ENCODE data around the gene UCN.
"Not testable (repeated sequence)": the region's sequence is repeated elsewhere in the genome, so short reads cannot be mapped to it uniquely, and the experiment has no call there.

Gene UCN

GRCh38 chr2:27308359-27308881, at the start of gene UCN:
UCN (minus strand) TSS chr2:27308445; CDS start chr2:27307895, 550 bp downstream.
- Histone ChIP-seq H3K27me3 (ENCODE audit: control insufficient read depth, insufficient read depth, low read length) (peaks cover 50% of the 10 kb centered on the region), H3K9me3 (ENCODE audit: control insufficient read depth, insufficient read depth, low read length) (no peaks in the 10 kb centered on the region), H3K9ac (ENCODE audit: low read depth, low read length) (no peak within 1 kb of the TSS), H3K36me3 (ENCODE audit: control insufficient read depth, insufficient read depth, low read length) (no peaks in the 10 kb centered on the region), H3K4me1 (ENCODE audit: control insufficient read depth, insufficient read depth, low read length) (no peaks in the 10 kb centered on the region), H3K4me3 (ENCODE audit: low read depth, low read length) (peak within 1 kb of the TSS; percentile 43)

GRCh38 chr2:27356382-27357181, 48.3 kb upstream of the UCN start, which contains the start of gene GTF3C2:
GTF3C2 (minus strand) TSS chr2:27356764; CDS start chr2:27343554, 13,210 bp downstream.
- peaks cover 5% of the 10 kb centered on the region for H3K4me1 ChIP-seq (ENCODE audit: control insufficient read depth, insufficient read depth, low read length)
- no peaks in the 10 kb centered on the region for H3K27me3 ChIP-seq (ENCODE audit: control insufficient read depth, insufficient read depth, low read length)
- peak within 1 kb of the TSS; percentile 99 for H3K9ac ChIP-seq (ENCODE audit: low read depth, low read length)
- no peaks in the 10 kb centered on the region for H3K36me3 ChIP-seq (ENCODE audit: control insufficient read depth, insufficient read depth, low read length)
- H3K9me3 ChIP-seq (ENCODE audit: control insufficient read depth, insufficient read depth, low read length), result no peaks in the 10 kb centered on the region
- peak within 1 kb of the TSS; percentile 97 for H3K4me3 ChIP-seq (ENCODE audit: low read depth, low read length)

GRCh38 chr2:27356056-27356381, 47.8 kb upstream of the UCN start:
- no peaks in the 10 kb centered on the region for H3K9me3 ChIP-seq (ENCODE audit: control insufficient read depth, insufficient read depth, low read length)
- peaks cover 5% of the 10 kb centered on the region for H3K4me1 ChIP-seq (ENCODE audit: control insufficient read depth, insufficient read depth, low read length)
- H3K36me3 ChIP-seq (ENCODE audit: control insufficient read depth, insufficient read depth, low read length), result no peaks in the 10 kb centered on the region
- H3K4me3 ChIP-seq (ENCODE audit: low read depth, low read length), result peak overlapping the region; percentile 97
- peak overlapping the region; percentile 99 for H3K9ac ChIP-seq (ENCODE audit: low read depth, low read length)
- no peaks in the 10 kb centered on the region for H3K27me3 ChIP-seq (ENCODE audit: control insufficient read depth, insufficient read depth, low read length)

GRCh38 chr2:27354597-27354927, 46.3 kb upstream of the UCN start:
- Histone ChIP-seq H3K36me3 (ENCODE audit: control insufficient read depth, insufficient read depth, low read length) (no peaks in the 10 kb centered on the region), H3K4me1 (ENCODE audit: control insufficient read depth, insufficient read depth, low read length) (peaks cover 5% of the 10 kb centered on the region), H3K27me3 (ENCODE audit: control insufficient read depth, insufficient read depth, low read length) (no peaks in the 10 kb centered on the region), H3K9me3 (ENCODE audit: control insufficient read depth, insufficient read depth, low read length) (no peaks in the 10 kb centered on the region), H3K4me3 (ENCODE audit: low read depth, low read length) (no peak overlapping the region), H3K9ac (ENCODE audit: low read depth, low read length) (no peak overlapping the region)

GRCh38 chr2:27353762-27354596, 45.7 kb upstream of the UCN start:
- Histone ChIP-seq H3K4me3 (ENCODE audit: low read depth, low read length) (no peak overlapping the region), H3K27me3 (ENCODE audit: control insufficient read depth, insufficient read depth, low read length) (no peaks in the 10 kb centered on the region), H3K36me3 (ENCODE audit: control insufficient read depth, insufficient read depth, low read length) (no peaks in the 10 kb centered on the region), H3K9ac (ENCODE audit: low read depth, low read length) (no peak overlapping the region), H3K4me1 (ENCODE audit: control insufficient read depth, insufficient read depth, low read length) (peaks cover 5% of the 10 kb centered on the region), H3K9me3 (ENCODE audit: control insufficient read depth, insufficient read depth, low read length) (no peaks in the 10 kb centered on the region)

- not testable (repeated sequence) for H3K4me1 ChIP-seq (ENCODE audit: control insufficient read depth, insufficient read depth, low read length); H3K4me3 ChIP-seq (ENCODE audit: low read depth, low read length)
Observed at GRCh38 chr2:27353386-27353761, 45.1 kb upstream of the UCN start.

GRCh38 chr2:27351802-27352598, 43.8 kb upstream of the UCN start:
- H3K9me3 ChIP-seq (ENCODE audit: control insufficient read depth, insufficient read depth, low read length), result no peaks in the 10 kb centered on the region
- no peaks in the 10 kb centered on the region for H3K27me3 ChIP-seq (ENCODE audit: control insufficient read depth, insufficient read depth, low read length)
- no peaks in the 10 kb centered on the region for H3K36me3 ChIP-seq (ENCODE audit: control insufficient read depth, insufficient read depth, low read length)
- no peak overlapping the region for H3K4me3 ChIP-seq (ENCODE audit: low read depth, low read length)
- H3K4me1 ChIP-seq (ENCODE audit: control insufficient read depth, insufficient read depth, low read length), result peaks cover 5% of the 10 kb centered on the region
- H3K9ac ChIP-seq (ENCODE audit: low read depth, low read length), result no peak overlapping the region

More at GRCh38 chr2:27353386-27353761, 45.1 kb upstream of the UCN start:
- not testable (repeated sequence) for H3K9me3 ChIP-seq (ENCODE audit: control insufficient read depth, insufficient read depth, low read length); H3K9ac ChIP-seq (ENCODE audit: low read depth, low read length); H3K36me3 ChIP-seq (ENCODE audit: control insufficient read depth, insufficient read depth, low read length); H3K27me3 ChIP-seq (ENCODE audit: control insufficient read depth, insufficient read depth, low read length)

GRCh38 chr2:27350106-27350693, 42.0 kb upstream of the UCN start:
- no peaks in the 10 kb centered on the region for H3K9me3 ChIP-seq (ENCODE audit: control insufficient read depth, insufficient read depth, low read length)
- no peaks in the 10 kb centered on the region for H3K36me3 ChIP-seq (ENCODE audit: control insufficient read depth, insufficient read depth, low read length)
- no peak overlapping the region for H3K4me3 ChIP-seq (ENCODE audit: low read depth, low read length)
- peaks cover 5% of the 10 kb centered on the region for H3K4me1 ChIP-seq (ENCODE audit: control insufficient read depth, insufficient read depth, low read length)
- no peak overlapping the region for H3K9ac ChIP-seq (ENCODE audit: low read depth, low read length)
- H3K27me3 ChIP-seq (ENCODE audit: control insufficient read depth, insufficient read depth, low read length), result no peaks in the 10 kb centered on the region

- Histone ChIP-seq H3K27me3 (ENCODE audit: control insufficient read depth, insufficient read depth, low read length) (no peaks in the 10 kb centered on the region), H3K9me3 (ENCODE audit: control insufficient read depth, insufficient read depth, low read length) (no peaks in the 10 kb centered on the region), H3K9ac (ENCODE audit: low read depth, low read length) (no peak overlapping the region), H3K4me3 (ENCODE audit: low read depth, low read length) (no peak overlapping the region), H3K36me3 (ENCODE audit: control insufficient read depth, insufficient read depth, low read length) (peaks cover 3% of the 10 kb centered on the region), H3K4me1 (ENCODE audit: control insufficient read depth, insufficient read depth, low read length) (peaks cover 1% of the 10 kb centered on the region)
Observed at GRCh38 chr2:27347641-27348040, 39.4 kb upstream of the UCN start.

GRCh38 chr2:27336173-27336572, 27.9 kb upstream of the UCN start:
- Histone ChIP-seq H3K27me3 (ENCODE audit: control insufficient read depth, insufficient read depth, low read length) (no peaks in the 10 kb centered on the region), H3K4me3 (ENCODE audit: low read depth, low read length) (no peak overlapping the region), H3K9me3 (ENCODE audit: control insufficient read depth, insufficient read depth, low read length) (no peaks in the 10 kb centered on the region), H3K4me1 (ENCODE audit: control insufficient read depth, insufficient read depth, low read length) (no peaks in the 10 kb centered on the region), H3K9ac (ENCODE audit: low read depth, low read length) (no peak overlapping the region), H3K36me3 (ENCODE audit: control insufficient read depth, insufficient read depth, low read length) (peaks cover 50% of the 10 kb centered on the region)

GRCh38 chr2:27335311-27335710, 27.1 kb upstream of the UCN start:
- peaks cover 50% of the 10 kb centered on the region for H3K36me3 ChIP-seq (ENCODE audit: control insufficient read depth, insufficient read depth, low read length)

More at GRCh38 chr2:27335311-27335710, 27.1 kb upstream of the UCN start:
- no peaks in the 10 kb centered on the region for H3K9me3 ChIP-seq (ENCODE audit: control insufficient read depth, insufficient read depth, low read length)
- H3K4me3 ChIP-seq (ENCODE audit: low read depth, low read length), result no peak overlapping the region
- H3K4me1 ChIP-seq (ENCODE audit: control insufficient read depth, insufficient read depth, low read length), result no peaks in the 10 kb centered on the region
- no peak overlapping the region for H3K9ac ChIP-seq (ENCODE audit: low read depth, low read length)
- no peaks in the 10 kb centered on the region for H3K27me3 ChIP-seq (ENCODE audit: control insufficient read depth, insufficient read depth, low read length)

Data from iPS-15b (cell line).